NB4 (cell line): ENCODE results near the gene CTNNA2.

ENCODE experiments used
- TF ChIP-seq, protein P1 (sequence below): IDR thresholded peaks from 2 replicates; pipeline ENCODE4 v1.6.1; 2011; ENCODE audit warnings: low read depth, low read length
- TF ChIP-seq, protein P2 (sequence below): IDR thresholded peaks from one replicate; pipeline ENCODE4 v1.5.1; 2012; ENCODE audit warnings: low read depth, low read length

DNA sequence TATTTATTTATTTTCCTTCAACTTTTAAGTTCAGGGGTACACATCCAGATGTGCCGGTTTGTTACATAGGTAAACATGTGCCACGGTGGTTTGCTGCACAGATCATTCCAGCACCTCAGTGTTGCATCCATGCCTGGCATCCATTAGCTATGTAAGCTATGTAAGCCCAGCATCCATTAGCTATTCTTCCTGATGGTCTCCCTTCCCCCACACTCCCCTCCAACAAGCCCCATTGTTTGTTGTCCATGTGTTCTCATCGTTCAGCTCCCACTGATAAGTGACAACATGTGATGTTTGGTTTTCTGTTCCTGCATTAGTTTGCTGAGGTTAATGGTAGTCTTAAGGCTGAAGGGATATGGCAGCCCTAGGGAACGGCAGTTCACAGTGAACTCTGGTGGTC, 203.4 kb downstream of the CTNNA2 start:
- TF ChIP-seq, protein P1, sequence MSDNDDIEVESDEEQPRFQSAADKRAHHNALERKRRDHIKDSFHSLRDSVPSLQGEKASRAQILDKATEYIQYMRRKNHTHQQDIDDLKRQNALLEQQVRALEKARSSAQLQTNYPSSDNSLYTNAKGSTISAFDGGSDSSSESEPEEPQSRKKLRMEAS: no peak
- TF ChIP-seq, protein P2, sequence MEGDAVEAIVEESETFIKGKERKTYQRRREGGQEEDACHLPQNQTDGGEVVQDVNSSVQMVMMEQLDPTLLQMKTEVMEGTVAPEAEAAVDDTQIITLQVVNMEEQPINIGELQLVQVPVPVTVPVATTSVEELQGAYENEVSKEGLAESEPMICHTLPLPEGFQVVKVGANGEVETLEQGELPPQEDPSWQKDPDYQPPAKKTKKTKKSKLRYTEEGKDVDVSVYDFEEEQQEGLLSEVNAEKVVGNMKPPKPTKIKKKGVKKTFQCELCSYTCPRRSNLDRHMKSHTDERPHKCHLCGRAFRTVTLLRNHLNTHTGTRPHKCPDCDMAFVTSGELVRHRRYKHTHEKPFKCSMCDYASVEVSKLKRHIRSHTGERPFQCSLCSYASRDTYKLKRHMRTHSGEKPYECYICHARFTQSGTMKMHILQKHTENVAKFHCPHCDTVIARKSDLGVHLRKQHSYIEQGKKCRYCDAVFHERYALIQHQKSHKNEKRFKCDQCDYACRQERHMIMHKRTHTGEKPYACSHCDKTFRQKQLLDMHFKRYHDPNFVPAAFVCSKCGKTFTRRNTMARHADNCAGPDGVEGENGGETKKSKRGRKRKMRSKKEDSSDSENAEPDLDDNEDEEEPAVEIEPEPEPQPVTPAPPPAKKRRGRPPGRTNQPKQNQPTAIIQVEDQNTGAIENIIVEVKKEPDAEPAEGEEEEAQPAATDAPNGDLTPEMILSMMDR: no peak
